SK-N-MC (cell line): ENCODE data around the gene JAKMIP3.

Source experiments
- EZH2 ChIP-seq: fragments of 200-600 bp; sonication (generic); IDR thresholded peaks from one replicate; pipeline ENCODE4 v1.6.1; 2017; ENCODE audit warnings: antibody characterized with exemption
- POLR2AphosphoS5 ChIP-seq: IDR thresholded peaks from 2 replicates; pipeline ENCODE4 v1.6.1; 2012; ENCODE audit warnings: mild to moderate bottlenecking, low read depth, low read length, borderline replicate concordance

DNA sequence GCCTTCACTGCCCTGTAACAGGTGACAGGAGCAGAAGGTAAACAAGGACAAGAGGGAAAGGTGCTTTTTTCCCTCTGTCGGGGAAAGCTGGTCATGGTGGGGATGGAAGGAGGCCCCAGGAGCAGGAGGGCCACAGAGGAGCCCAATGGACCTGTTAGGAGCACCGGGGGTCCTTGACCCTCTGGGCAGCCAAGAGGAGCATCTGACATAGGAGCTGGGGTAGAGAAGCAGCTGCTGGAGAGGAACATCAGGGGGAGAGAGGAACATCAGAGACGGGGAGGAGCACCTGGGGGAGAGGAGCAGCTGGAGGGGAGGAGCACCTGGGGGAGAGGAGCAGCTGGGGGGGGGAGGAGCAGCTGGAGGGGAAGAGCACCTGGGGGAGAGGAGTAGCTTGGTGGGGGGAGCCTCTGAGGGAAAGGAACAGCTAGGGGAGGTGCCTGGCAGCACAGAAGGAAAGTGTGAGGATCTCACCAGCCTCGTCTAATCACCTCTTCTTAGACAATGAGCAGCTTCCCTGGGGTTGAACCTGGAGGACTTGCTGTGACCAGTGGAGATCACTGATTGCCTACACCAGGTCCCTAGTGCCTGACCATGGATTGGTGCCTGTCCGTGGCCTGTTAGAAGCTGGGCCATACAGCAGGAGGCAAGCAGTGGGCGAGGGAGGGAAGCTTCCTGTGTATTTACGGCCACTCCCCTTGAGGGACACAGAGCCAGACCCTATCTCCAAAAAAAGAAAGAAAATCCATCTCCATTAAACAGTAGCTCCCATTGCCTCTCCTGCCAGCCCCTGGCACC lies 37.6 kb downstream of the JAKMIP3 start:
- no peak for TF ChIP-seq EZH2
- no peak for TF ChIP-seq POLR2AphosphoS5
